Tibial artery (tissue), 4 donors: Measurements from ENCODE around the gene PRKCD.

Experiments used
- DNase-seq, 2 donors: peaks; one replicate each; pipeline ENCODE4 v3.0.0-alpha.2; 2019
- H3K27ac ChIP-seq, 2 donors: fragments of 200-600 bp; sonication (generic) in 1 of 2; 1 replicate in 1 of 2; 2 replicates in 1 of 2; pipeline ENCODE4 v1.5.1; 2018 to 2019; ENCODE audit warnings: mild to moderate bottlenecking in 1 of 2
- H3K27me3 ChIP-seq, 2 donors: fragments of 200-600 bp; sonication (generic) in 1 of 2; one replicate each; pipeline versions ENCODE4 v1.5.1 to v1.6.0; 2016 to 2019
- H3K36me3 ChIP-seq, 3 donors: fragments of 200-600 bp; sonication (generic) in 2 of 3; one replicate each; pipeline ENCODE4 v1.5.1; 2016 to 2019; ENCODE audit warnings: mild to moderate bottlenecking in 2 of 3
- H3K4me1 ChIP-seq, 4 donors: fragments of 200-600 bp; sonication (generic) in 2 of 4; 1 replicate in 3 of 4; 2 replicates in 1 of 4; pipeline ENCODE4 v1.5.1; 2016 to 2019
- H3K4me3 ChIP-seq, 2 donors: fragments of 200-600 bp; sonication (generic) in 1 of 2; 1 replicate in 1 of 2; 2 replicates in 1 of 2; pipeline ENCODE4 v1.5.1; 2018 to 2019; ENCODE audit warnings: mild to moderate bottlenecking in 2 of 2
- H3K9me3 ChIP-seq, 3 donors: fragments of 200-600 bp; sonication (generic) in 1 of 3; one replicate each; pipeline ENCODE4 v1.5.1; 2016 to 2019
- CTCF ChIP-seq, 2 experiments: fragments of 200-600 bp in 1 of 2; fragments of 450-650 bp in 1 of 2; IDR thresholded peaks; one replicate each; pipeline ENCODE4 v1.5.1; 2017 to 2019; ENCODE audit warnings: antibody characterized with exemption in 2 of 2, mild to moderate bottlenecking in 1 of 2, moderate library complexity in 1 of 2
- intact Hi-C: fragments of 100-400 bp; cut with DNase I; formaldehyde crosslinking; loops from one replicate; pipeline ENCODE4 v1.15.0; 2023; ENCODE audit warnings: low total_unique reads

The PRKCD gene

GRCh38 chr3:53221827-53222182, 60.8 kb downstream of the PRKCD start:
- no peak overlapping the region for H3K27ac ChIP-seq
- H3K4me3 ChIP-seq: no peak overlapping the region
- H3K9me3 ChIP-seq: no peaks in the 10 kb centered on the region
- DNase-seq: no peak
- peaks cover 29 to 44% (median 34%) of the 10 kb centered on the region in 3 donors for H3K36me3 ChIP-seq
- no peak for TF ChIP-seq CTCF (IDR thresholded peaks at IDR 0.05)
- intact Hi-C loops: loop anchor here (5.0 kb wide), 1 partner anchor 485 kb away; no protein-coding TSS in a partner anchor
- no peaks in the 10 kb centered on the region for H3K27me3 ChIP-seq
- H3K4me1 ChIP-seq: no peaks in the 10 kb centered on the region

- H3K27ac ChIP-seq: no peak overlapping the region
- no peaks in the 10 kb centered on the region for H3K27me3 ChIP-seq
- TF ChIP-seq CTCF (IDR thresholded peaks at IDR 0.05): no peak
- intact Hi-C loops: loop anchor here (5.0 kb wide), 1 partner anchor 485 kb away; no protein-coding TSS in a partner anchor
- H3K9me3 ChIP-seq: no peaks in the 10 kb centered on the region
- peaks cover 34 to 49% (median 39%) of the 10 kb centered on the region in 3 donors for H3K36me3 ChIP-seq
- H3K4me1 ChIP-seq: no peaks in the 10 kb centered on the region
- DNase-seq: no peak
- H3K4me3 ChIP-seq: no peak overlapping the region
Measured at GRCh38 chr3:53222183-53222901, 61.3 kb downstream of the PRKCD start.

DNA sequence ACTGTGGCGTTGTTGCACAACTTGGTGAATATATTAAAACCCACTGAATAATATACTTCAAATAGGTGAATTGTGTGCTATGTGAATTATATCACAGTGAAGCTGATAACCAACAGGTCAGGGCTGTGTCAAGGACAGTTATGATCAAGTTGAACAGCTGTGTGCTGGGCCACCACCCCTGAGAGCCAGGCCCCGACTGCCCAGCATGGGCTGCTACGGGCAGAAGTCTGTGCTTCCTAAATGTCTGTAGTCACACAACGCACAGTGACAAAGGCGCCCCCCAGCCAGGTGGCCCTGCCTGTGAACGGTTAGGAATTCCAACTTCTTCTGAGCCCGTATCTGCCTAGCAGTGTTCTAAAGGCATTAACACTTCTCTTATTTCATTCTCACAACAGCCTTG, 62.0 kb downstream of the PRKCD start:
- no peaks in the 10 kb centered on the region for H3K4me1 ChIP-seq
- no peaks in the 10 kb centered on the region for H3K27me3 ChIP-seq
- TF ChIP-seq CTCF (IDR thresholded peaks at IDR 0.05): no peak
- DNase-seq: no peak
- no peak overlapping the region for H3K4me3 ChIP-seq
- H3K36me3 ChIP-seq: peaks cover 41 to 56% (median 46%) of the 10 kb centered on the region in 3 donors
- no peak overlapping the region for H3K27ac ChIP-seq
- no peaks in the 10 kb centered on the region for H3K9me3 ChIP-seq
- intact Hi-C loops: loop anchor here (5.0 kb wide), 1 partner anchor 484 kb away; no protein-coding TSS in a partner anchor

DNA sequence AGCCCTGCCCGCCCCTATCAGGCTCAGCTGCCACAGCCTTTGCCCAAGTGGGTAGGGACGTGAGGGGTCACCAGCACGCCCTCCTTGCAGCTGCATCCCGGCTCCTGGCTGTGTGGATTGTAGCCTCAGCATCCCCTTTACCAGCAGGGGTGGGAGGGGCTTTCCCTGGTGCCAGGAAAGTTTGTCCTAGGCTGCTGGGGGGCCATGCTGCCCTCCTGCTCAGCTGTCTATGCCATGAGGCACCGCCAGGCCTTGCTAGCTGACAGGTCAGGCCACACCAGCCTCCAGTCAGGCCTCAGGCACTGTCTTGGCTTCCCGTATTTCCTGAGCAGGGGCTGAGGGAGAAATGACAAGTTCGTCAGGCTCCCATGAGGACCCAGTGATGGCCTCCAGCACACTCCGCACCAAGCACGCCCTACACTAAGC, 62.5 kb downstream of the PRKCD start:
- DNase-seq: no peak
- Histone ChIP-seq H3K36me3 (peaks cover 46 to 61% (median 51%) of the 10 kb centered on the region in 3 donors), H3K4me3 (no peak overlapping the region), H3K4me1 (no peaks in the 10 kb centered on the region), H3K27me3 (no peaks in the 10 kb centered on the region), H3K27ac (no peak overlapping the region), H3K9me3 (no peaks in the 10 kb centered on the region)
- TF ChIP-seq CTCF (IDR thresholded peaks at IDR 0.05): no peak
- intact Hi-C loops: loop anchor here (5.0 kb wide), 1 partner anchor 484 kb away; no protein-coding TSS in a partner anchor

- no peaks in the 10 kb centered on the region for H3K9me3 ChIP-seq
- no peak overlapping the region for H3K4me3 ChIP-seq
- peaks cover 51 to 66% (median 56%) of the 10 kb centered on the region in 3 donors for H3K36me3 ChIP-seq
- H3K4me1 ChIP-seq: no peaks in the 10 kb centered on the region
- no peak for TF ChIP-seq CTCF (IDR thresholded peaks at IDR 0.05)
- H3K27ac ChIP-seq: no peak overlapping the region
- intact Hi-C loops: loop anchor here (5.0 kb wide), 1 partner anchor 483 kb away; no protein-coding TSS in a partner anchor
- DNase-seq: no peak
- H3K27me3 ChIP-seq: no peaks in the 10 kb centered on the region
Measured at GRCh38 chr3:53224026-53224425, 63.0 kb downstream of the PRKCD start.
